NCI-H510A (cell line): Measurements from ENCODE around the gene TRIM5.

Experiments used
- DNase-seq: peaks from one replicate; lab custom pipeline; 2025; lab: John Stamatoyannopoulos, UW

TRIM5 gene

DNA sequence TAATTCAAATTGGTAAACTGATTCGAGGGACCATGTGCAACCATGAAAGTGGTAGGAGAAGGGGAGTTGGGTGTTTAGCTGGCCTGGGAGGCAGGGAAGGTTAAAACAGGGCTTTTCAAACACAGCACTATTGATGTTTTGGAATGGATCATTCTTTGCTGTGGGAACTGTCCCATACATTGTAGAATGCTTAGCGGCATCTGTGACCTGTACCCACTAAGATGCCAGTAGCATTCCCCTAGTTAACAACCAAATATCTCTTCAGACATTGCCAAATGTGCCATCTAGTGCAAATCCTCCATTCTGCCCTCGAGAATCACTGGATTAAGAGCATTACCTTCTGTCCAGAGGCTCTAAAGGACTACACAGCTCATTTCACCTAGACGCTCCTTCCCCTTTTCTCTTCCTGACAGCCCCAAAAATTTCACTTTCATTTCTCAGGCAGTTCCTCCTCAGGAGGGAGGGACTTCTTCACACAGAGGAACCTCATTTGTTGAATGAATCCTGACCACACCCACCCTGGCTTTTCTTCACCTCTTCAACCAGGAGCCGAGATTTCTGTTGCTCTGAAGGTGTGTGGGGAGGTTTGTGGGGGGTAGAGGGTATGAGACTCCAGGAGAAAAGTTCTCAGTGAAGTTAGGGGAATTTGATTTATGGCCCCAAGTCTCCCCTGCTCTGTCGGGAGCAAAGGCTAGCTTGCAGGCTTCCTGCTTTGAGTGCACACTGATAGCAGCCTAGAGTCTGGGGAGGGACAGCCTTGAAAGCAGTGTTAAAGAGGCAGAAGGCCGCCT lies 60.2 kb downstream of the TRIM5 start, which contains the start of gene TRIM34:
Gene TRIM34 (plus strand): TSS at position 513 of the 791 bp plus-strand sequence. CDS start 7,331 bp downstream, outside the sequence.
- no peak for DNase-seq

DNA sequence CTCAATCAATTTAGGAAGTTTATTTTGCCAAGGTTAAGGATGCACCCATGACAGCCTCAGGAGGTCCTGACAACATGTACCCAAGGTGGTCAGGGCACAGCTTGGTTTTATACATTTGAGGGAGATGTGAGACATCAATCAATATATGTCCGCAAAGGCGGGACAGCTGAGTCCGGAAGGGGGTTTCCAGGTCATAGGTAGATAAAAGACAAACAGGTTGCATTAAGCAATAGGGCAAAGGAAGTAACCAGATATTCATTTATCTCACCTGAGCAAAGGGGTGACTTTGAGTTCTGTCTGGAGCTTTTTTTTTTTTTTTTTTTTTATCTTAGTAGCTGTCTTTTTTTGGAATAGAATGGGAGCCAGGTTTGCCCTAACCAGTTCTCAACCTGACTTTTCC lies 62.1 kb downstream of the TRIM5 start:
- no peak for DNase-seq

DNA sequence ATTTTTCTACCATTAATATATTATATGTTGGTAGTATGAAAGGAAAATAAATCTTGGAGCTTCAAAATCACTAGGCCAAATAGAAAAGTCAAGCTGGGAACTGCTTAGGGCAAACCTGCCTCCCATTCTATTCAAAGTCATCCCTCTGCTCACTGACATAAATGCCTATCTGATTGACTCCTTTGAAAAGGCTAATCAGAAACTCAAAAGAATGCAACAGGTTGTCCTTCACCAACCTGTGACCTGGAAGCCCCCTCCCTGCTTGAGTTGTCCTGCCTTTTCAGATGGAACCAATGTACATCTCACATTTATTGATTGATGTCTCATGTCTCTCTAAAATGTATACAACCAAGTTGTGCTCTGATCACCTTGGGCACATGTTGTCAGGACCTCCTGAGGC lies 63.3 kb downstream of the TRIM5 start:
- DNase-seq: no peak

DNA sequence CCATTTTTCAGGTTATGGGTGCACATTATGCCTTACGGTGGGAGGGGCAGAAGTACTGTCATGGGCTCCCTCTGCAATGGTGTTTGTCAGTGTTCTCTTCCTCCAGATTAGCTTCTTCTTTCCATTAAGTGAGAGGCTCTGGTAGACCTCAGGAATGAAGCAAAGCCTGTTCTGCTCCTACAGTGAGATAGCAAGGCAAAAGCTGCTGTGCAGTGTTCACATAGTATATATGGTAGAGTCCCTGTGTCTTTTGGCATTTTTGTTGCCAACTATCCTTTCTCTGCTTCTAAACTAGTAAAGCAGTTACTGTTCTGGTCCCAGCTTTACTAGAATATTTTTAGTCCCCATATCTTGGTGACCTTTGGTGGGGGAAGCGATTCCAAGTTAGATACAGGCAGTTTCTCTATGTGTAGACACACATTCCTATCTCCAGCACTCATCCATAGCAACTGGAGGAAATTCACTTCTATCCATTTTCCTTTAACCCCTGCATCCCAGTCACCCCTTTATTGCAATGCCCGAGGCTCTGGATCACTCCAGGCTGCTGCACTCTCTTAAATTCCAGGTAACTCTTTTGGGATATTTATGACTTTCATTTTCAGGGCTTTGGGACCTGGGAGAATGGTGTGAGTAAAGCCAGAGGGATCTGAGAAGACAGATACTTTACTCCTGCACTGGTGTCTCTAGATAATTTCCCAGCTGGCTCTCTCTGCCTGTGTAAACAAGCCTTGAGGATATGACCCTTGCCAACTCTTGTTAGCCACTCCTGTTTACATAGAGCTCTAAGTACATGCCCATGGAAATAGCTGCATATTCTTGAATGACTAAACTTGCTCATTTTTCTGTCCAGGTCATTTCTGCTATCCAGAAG lies 64.0 kb downstream of the TRIM5 start:
- peak; percentile 26 for DNase-seq

DNA sequence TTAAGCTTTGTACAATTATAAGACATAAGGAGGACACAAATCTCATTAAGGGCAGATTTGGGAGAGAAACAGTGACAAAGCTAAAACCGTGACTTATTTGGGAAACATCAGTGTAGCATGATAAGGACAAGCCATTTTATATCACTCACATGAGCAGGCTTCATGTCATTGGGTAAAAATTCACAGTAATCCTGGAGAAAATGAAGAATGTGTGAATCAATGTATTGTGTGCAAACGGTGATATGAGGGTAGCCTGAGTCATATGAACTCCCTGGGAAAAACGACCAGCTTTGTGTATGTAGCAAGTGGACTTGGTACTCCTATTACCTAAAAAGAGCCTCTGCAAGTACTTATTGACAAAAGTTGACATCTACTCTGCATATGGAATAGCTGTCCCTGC lies 66.1 kb downstream of the TRIM5 start:
- DNase-seq: no peak
